Fibroblast of skin of left biceps (primary cell): Measurements from ENCODE around the gene HCN4.

Experiments used
- DNase-seq, 2 experiments: peaks; one replicate each; pipeline ENCODE4 v3.0.0-alpha.2; 2013; ENCODE audit warnings: low read depth in 2 of 2

HCN4 gene

DNA sequence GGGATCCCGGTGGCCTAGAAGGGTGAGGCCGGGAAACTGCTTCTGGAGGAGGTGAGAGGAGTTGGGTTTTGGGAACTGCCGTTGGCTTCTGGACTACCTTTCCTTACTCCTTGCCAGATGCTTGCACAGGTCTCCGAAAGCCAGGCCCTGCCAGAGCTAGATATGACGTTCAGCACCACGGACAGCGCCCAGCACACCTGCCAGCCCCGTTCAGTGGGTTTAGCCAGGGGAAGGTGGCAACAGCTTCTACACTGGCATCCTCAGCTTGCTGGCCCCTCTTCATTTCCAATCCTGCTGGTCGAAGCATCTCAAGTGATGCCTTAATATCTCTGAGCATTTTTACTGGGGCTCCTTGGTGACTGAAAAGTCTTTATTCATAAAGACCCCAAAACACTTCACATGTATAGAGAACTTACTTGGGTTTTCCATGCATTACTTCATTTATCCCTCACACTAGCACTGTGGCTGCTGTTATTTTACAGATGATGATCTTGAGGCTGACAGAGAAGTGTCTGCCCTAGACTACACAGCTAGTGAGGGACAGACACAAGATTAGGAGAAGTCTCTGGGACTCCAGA lies 21.9 kb downstream of the HCN4 start:
- no peak for DNase-seq

DNA sequence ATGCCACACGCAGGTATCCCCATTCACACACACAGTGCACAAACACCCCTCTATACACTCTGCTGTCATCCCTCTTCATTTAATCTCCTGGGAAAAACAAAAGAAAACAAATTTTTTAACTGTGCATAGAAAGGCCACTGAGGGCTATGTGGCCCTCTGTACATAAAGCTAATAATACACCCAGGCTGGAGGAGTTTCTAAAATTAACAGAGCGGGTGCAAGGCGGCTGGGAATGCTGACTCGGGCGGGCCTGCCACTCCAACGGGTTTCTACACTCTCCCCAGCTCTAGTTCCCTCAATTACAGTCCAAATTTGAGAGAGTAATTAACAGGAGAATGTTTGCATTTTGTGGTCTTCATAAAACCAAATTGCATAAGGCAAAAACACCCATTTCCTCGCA lies 23.1 kb downstream of the HCN4 start:
- DNase-seq, result no peak

DNA sequence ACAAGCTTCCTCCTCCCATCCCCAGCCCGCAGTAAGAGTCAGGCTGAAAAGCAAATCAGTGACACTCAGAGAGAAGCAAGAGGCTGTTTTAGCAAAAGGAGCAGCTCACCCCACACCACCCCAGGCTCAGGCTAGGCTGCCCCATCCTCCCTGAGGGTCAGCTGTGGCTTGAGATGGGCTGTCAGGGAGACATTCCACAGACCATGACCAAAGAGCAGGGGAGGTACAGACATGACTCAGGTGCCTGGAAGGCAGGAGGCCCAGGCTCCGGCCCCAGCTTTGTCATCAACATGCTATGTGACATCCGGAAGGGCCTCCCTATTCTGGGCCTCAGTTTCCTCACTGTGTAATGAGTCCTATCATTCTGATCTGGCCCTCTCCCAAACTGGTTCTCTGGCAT lies 24.7 kb downstream of the HCN4 start:
- DNase-seq, result no peak

DNA sequence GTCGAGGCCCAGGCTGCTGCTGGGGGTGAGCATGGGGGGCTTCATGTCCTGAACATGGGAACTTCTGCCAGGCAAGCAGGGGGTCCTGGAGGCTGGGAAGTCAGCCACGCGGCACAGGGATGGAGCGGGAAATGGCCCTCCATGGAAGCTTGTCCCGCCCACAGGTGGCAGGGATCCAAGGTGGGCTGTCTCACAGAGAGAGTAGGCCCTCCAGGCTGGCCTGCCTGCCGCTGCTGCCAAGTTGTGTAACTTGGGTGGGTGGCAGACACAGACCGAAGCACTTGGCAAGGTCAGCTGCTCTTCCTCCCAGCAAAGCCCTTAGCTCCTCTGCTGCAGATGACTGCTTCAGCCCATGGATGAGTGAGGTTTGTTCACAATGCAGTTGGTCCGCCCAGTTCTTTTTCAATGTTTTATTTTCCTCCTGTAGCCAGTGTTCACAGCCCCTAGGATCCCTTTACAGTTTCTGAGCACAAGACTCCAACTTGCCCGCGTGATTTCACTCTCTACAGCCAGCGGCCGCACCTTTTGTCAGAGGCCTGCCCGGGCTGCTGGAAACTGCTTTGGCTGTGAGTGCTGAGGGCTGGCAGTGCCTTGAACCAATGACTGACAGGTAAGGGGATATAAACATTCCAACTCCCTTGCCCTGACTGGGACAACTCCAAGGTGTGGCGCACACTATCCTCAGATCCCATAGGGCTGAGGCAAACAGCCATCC lies 26.7 kb downstream of the HCN4 start:
- DNase-seq, result no peak

DNA sequence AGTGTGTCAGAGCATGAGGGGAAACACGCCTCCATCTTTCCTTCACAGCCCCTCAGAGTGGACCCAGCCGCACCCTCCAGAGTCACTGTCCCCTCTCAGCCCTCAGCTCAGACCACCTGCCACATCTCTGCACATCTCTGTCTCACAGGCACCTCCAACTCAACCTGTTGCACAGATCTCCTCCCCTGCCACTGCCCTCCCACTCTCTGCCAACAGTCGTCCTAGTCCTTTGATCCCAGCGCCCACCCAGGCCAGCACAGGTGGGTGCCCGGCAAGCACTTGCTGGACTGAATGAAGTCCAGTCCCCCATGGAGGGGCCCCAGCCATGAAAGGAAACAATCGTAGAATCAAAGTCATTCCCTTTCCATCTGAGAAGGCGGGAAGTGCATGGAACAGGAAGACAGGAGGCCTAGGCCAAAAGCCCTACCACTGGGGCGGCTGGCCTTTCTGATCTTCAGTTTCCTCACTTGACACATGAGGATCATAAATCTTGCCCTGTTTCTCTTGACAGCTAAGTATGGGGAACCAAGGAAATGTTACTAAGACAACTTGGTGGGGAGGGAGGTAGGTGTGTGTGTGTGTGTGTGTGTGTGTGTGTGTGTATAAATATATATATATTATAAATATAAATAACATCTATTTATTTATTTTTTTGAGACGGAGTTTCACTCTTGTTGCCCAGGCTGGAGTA lies 28.1 kb downstream of the HCN4 start:
- no peak for DNase-seq

DNA sequence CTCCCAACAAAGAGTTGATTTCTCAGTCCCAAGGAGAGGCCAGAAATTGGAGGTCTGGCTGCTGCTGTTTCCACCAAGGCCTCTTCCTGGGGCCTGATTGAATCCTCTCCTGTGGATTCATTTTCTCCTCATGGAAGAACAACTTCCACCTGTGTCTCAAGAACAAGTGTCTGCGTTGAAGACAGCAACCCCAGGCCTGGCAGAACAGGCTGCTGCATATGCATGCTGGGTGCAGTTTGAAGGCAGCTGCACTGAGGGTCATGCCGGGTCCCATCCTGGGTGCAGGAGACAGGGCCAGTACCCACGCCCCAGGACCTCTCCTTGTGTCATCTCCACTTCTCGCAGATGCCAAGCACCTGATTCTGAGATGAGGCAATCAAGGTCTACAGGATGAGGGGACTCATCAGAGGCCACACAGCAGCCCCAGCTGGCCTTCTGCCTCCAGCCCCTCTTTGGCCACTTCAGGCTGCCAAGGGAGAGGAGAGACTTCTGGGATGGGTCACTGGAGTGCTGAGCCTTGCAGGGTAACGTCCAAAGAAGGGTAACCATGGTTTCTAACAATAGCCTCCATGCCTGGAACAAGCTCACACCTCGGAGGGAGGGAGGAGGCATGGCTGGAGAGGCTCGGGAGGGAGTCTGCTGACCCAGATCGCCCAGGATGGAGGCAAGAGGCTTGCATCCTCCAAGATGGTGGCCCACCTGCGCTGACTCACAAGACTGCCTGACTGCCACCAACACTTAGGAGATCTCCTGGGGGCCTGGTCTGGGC lies 30.0 kb downstream of the HCN4 start:
- no peak for DNase-seq

DNA sequence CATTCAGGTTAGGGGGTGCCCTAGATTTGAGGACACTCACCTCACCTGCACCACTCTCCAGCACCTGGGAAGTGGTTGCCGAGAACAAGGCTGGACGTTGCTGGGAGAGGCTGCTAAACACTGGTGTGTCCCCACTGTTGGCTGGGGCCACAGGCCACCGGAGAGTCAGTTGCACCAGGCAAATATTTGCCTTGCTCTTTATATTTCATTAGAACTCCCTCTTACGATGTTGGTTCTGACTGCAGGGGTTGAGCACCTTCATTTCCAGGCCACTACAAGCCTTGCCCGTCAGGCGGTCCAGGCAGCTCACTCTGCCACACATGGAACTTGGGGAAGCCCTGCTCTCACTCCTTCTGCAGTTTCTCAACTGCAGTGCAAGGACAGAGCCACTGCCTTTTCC lies 30.7 kb downstream of the HCN4 start:
- DNase-seq, result no peak

DNA sequence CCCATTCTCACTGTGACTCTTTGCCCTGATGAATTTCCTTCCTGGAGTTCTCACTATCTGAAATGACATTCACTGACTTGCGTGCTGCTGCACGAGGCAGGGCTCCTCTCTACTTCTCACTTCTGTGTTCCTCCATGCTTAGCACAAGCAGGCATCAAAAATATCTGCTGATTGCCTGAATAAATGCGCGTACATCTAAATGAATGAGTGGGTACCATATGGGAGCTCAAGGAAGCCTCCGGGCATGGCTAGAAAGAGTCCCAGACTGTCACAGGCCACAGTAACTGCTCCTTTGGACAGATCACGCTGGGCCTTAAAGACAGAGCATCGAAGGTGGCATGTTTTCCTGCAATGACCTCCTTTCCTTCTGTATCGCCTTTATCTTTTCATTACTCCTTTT lies 31.6 kb downstream of the HCN4 start:
- DNase-seq, result no peak

DNA sequence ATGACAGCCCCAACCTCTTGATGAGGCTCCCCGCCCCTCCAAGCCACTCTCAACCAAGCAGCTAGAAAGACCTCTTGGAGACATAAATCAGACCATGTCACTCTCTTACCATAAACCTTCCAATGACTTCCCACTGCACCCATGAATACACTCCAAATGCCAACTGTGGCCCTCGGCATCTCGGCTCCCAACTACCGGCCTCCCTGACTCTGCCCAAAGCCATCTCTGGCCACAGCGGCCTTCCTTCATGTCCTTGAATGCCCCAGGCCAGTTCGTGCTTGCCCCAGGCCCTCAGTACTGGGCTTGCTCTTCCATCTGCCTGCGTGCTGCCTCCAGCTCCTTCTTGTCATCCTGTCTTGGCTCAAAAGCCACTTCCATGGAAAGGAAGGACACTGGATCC lies 32.0 kb downstream of the HCN4 start:
- DNase-seq, result no peak

DNA sequence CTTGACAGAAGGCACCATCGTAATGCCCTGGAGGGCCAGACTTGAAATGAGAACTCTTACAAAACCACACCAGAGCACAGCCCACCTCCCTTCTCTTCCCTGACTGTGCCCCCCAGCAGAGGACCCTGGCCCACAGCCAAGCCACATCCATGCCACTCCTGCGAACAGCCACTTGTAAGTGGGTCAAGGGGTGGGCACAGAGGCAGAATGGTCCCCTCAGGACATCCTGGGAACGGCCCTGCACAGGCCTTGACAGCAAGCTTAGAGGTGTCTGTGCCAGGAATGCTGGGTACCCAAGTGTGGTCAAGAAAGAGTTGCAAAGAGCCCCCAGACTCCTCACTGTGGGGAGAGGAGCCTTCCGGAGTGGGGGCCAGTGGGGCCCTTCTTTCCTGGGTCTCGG lies 33.3 kb downstream of the HCN4 start:
- no peak for DNase-seq

DNA sequence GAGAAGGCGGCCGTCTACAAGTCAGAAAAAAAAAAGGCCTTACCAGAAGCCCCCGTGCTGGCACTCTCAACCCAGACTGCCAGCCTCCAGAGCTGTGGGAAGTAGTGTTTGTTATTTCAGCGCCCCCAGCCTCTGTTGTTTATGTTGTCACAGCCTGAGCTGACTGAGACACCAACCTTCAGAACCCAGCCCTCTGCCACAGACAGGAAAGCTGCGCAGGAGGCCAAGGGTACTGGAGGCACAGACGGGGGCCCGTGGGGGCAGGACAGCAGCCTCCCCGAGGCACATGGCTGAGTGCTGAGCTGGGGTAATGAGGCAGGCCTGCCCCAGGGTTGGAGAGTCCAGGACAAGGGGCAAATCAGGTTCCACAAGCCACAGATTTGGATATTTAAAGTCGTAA lies 33.7 kb downstream of the HCN4 start:
- DNase-seq, result no peak

DNA sequence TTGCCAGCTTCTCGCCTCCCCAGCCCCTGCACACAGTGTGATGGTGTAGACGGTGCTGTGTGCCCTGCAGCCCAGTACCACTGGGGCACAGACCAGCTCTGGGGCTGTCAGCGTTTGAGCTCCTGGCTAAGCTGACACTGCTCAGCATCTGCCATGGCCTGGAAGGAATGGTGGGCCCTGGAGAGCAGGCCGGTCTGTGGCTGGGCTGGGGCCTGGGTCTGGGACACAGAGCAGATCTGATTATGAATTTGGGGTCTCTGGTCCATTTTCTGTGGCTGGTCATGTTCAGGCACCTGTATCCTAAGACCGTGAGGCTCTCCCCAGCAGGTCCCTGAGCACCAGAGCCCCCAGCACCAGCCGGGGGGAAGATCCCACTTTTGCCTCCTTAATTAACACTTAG lies 34.7 kb downstream of the HCN4 start:
- DNase-seq, result no peak

DNA sequence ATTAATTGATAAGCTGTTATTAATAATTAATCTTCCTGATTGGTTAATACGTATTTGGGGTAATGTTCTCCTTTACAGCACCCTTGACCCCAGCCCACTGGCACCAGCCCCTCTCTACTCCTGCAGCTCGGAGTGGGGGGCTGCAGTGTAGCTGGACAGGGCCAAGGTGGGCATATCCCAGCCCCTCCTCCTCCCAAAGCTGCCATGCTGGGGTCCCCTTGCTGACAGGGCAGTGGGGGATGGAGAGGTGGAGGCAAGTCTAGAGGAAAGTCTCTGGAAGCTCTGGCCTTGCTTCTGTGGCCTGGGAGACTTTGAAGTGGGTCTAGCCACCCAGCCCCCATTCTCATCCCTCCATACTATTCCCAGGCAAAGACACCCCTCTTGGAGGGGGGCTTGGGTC lies 35.8 kb downstream of the HCN4 start:
- no peak for DNase-seq

DNA sequence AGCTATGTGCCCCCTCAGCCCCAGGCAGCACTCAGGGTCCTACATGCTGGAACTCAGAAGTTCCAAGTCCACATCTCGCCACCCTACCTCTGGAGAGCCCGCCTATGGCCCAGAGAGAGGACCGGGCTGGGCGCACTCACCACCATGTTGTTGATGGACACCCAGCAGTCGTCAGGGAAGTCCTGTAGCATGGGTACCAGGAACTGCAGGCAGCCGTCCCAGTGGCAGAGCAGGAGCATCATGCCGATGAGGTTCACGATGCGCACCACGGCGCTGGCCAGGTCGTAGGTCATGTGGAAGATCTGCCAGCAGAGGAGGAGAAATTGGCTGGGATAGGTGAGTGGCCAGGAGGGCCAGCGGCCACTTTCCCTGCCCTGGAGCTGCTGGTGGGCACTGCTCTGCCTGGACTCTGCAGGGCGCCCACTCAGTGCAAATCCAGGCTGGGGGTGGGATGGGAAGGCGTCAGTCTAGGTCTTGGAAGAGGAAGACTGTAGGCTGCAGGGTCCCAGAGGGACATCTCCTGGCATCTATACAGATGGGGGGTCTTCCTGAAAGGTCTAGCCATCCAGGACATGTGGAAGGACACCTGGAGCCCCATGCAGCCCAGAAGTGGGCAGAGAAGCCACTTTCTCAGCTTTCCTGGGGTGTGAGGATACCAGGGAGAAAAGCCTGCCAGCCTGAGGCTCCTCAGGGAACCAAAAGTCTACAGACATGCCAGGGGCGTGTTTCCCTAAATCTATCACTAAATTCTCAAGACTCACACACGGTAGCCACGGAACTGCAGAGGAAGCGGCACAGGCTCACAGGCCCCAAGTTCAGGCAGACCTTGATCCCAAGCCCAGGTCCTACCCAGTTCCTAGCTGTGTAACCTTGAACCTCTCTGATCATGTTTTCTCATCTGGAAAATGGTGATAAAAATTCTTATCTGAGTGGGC lies 36.5 kb downstream of the HCN4 start:
- DNase-seq, result no peak

DNA sequence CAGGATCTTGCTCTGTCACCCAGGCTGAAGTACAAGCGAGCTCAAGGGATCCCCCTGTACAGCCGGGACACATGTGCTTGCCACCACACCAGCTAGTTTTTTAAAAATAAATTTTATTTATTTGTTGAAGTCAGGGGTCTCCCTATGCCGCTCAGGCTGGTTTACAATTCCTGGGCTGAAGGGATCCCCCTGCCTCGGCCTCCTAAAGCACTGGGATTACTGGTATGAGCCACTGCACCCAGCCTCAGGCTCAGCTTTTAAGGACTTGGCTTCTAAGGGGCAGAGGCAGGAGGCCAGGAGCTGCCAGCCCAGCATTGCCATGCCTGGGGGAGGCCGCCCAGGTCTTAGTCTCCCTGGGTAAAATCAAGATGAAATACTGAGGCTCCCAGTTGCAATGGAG lies 37.3 kb downstream of the HCN4 start:
- no peak for DNase-seq

DNA sequence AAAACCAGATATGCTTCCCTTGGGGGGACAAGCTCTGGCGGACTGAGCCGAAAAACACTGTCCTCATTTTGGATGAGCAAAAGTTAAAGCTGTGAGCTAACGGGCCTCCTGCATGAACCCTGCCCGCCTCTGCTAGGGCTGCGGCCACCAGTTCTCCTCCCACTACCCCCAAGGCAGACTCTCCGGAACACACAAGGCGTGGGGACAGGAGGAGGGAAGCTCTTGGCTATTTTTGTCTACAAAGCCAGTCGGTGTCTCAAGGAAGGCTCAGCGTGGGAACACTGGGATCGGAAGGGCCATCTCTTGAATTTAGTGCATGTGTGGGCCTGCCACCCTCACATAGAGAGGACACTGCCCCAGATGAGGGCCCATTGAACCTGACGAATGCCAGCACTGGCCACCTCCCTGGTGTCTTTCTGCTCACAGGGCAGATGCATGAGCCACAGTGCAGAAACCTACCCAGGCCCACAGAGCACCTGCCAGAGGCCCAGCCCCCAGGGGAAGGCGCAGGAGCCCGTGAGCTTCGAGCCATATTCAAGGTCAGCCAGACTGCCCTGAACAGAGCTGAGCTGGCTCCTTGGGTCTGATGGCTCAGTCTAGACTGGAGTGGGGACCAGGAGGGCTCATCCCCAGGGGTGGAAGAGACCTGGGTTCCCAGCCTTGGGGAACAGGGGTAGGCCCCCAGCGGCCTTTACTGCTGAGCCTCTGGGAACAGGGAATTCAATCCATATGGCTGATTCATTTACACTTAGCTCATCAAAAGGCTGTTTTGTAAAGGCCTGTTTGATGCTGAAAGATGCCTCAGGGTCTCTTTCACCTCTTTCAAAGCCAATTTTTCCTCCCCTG lies 38.3 kb downstream of the HCN4 start:
- no peak for DNase-seq

DNA sequence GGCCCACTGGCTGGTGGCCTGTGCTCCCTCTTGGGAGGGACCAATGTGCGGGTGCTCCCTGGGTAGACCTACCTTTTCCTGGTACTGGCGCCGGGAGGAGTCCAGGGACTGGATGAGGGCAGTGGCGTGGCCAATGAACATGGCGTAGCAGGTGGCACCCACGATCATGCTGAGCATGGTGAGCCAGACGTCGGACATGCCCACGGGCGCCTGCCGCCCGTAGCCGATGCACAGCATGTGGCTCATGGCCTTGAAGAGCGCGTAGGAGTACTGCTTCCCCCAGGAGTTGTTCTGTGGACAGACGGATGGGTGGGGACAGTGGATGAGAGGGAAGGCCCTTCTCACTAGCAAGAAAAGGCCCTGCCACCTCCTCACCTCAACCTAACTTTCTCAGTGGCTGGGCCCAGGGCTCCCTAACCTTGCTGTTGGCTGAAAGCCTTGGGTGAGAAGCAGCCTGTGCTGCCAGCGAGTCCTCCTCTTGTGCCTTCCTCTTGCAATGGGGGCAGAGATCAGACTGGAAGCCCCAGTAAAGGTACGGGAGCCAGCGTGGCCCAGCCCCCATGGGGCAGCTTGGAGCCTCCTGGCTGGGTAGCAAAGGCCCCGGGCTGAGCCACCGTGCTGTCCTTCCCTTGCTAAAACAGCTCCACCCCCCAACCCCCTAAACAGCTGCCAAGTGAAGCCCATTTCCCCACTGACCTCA lies 39.1 kb downstream of the HCN4 start:
- no peak for DNase-seq

DNA sequence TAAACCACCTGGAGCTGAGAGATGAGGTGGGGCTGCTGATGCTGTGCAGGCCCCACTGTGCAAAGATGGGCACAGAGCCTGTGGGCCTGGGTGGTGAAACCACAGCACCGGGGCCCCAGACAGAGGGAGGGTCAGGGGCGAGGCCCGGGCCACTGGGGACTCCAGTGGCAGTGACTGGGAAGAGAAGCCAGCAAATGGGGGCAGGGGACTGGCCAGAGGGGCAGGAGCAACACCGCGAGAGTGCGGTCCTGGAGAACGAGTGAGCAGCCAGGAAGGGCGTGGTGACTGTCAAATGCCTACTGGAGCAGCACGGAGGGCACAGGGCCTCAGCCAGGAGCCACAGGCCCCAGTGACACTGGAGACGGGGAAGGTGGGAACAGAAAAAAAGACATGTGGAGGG lies 39.8 kb downstream of the HCN4 start:
- no peak for DNase-seq

DNA sequence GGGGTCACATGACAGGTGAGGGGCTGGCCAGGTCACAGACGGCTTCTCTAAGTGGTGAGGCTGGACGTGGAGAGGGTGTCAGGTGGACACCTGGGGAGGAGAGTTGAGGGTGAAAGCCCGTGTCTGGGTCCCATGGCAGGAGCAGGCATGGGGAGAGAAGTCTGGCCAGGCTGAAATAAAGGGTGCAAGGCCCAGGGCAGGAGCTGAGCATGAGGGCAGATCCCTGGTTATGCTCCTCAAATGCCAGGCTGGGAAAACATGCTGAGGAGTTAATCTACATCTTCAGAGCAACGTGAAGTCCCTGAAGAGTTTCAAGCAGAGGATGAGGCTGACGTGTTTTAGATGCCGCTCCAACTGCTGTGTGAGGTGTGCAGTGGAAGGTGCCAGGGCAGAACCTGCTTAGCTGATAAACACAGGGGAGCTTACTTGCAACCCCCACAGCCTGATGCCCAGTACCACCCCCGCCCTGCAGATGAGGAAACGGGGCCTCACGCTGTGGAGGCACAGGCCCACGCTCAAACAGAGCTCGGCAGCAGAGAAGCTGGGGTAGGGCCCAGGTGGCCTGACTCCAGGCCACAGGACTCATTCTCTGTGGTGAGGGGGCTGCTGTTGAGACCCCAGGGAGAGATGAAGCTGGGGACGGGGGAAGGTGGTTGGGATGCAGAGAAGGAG lies 40.5 kb downstream of the HCN4 start:
- no peak for DNase-seq
